HG02973 (cell line): ENCODE data around the gene LINGO3.
A peak's percentile ranks its signal among the peaks of the same experiment; 100 is the strongest.
"Not testable (repeated sequence)": the region's sequence is repeated elsewhere in the genome, so short reads cannot be mapped to it uniquely, and the experiment has no call there.

Experiments
- ATAC-seq: cut with Tn5 transposase; IDR thresholded peaks from one replicate; pipeline ENCODE4 v1.9.1; 2021; ENCODE audit warnings: moderate library complexity; ENCODE audit not compliant: unreplicated experiment

Gene LINGO3

DNA sequence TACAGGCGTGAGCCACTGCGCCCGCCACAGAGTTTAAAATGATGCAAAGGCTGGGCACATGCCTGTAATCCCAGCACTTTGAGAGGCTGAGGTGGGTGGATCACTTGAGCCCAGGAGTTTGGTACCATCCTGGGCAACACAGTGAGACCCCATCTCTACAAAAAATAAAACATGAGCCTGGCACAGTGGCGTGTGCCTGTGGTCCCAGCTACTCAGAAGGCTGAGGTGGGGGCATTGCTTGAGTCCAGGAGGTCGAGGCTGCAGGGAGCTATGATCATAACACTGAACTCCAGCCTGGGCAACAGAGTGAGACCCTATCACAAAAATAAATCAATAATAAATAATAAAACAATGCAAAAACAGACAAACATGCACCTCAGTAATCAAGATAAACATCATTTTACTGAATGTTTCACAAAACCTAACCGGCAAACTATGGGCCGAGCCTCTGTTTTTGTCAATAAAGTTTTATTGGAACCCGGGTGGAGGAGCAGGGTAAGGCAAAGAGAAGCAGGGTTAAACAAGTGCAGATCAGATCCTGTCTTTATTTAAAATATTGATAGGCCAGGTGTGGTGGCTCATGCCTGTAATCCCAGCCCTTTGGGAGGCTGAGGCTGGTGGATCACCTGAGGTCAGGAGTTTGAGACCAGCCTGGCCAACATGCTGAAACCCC lies 24.0 kb downstream of the LINGO3 start:
- ATAC-seq, result no peak

DNA sequence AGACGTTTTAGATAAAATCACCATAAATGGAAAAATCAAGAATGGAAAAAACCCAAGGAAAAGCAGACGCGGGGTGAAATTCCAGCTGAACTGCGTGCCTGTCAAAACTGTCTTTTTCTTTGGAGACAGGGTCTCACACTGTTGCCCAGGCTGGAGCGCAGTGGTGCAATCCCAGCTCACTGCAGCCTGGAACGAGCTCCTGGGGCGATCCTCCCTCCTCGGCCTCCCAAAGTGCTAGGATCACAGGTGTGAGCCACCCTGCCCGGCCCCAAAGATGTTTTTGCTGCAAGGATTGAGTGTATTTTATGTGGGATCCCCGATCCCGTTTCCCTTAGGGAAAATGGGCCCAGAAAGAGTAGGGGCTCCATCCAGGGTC lies 25.1 kb downstream of the LINGO3 start:
- ATAC-seq, result no peak

DNA sequence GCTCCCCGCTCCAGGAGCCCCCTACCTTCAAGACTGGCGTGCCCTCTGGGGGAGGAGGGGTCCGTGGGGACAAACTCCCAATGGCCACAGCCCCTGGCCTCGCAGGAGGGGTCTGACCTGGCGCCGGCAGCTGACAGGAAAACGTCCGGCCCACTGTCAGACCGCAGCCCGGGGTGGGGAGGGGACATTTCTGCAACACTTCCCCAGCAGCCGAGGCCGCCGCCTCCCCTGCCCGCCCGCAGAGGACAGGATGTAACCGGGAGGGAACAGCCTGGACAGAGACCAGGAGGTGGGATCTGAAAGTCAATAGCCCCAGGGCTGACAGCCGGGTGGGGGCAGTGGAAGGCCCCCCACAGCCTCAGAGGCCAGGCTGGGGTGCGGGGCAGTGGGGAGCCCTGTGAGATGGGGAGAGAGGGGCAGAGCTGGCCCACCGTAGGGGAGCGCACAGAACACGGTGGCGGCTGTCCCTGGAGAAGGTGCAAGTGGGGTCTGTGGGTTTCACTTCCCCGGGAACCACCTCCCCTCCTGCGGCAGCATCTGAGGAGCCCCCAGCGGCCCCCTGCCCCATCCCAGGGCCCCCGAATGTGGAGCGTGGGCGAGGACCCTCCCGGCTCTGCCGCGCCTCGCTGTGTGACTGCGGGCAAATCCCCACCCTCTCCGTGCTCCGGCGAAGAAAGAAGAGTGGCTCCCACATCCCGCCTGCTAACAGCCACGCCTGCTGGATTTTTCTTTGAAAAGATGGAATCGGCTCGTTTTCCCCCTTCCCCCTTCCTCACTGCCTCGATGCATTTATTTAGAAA lies 25.7 kb downstream of the LINGO3 start, which contains the start of gene PEAK3:
Gene PEAK3 (minus strand): TSS at position 114 of the 800 bp plus-strand sequence. CDS start 1,244 bp downstream, outside the sequence.
- ATAC-seq, result no peak

DNA sequence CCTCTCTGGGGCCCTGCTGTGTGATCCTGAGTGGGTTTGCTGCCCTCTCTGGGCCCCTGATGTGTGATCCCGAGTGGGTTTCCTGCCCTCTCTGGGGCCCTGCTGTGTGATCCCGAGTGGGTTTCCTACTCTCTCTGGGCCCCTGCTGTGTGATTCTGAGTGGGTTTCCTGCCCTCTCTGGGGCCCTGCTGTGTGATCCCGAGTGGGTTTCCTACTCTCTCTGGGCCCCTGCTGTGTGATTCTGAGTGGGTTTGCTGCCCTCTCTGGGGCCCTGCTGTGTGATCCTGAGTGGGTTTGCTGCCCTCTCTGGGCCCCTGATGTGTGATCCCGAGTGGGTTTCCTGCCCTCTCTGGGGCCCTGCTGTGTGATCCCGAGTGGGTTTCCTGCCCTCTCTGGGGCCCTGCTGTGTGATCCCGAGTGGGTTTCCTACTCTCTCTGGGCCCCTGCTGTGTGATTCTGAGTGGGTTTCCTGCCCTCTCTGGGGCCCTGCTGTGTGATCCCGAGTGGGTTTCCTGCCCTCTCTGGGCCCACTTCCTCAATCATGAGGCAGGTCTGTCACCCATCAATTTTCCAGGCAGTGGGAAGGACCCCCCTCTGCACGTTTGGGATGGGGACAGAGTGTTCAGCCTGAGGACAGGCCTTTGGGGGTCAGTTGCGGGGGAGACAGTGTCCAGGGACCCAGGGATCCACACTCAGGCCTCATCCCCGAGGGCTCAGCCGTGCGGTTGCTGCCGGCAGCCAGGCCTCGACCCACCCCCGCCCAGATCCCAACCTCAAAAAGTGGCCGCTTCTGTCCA lies 26.5 kb downstream of the LINGO3 start:
- ATAC-seq, result not testable (repeated sequence)

DNA sequence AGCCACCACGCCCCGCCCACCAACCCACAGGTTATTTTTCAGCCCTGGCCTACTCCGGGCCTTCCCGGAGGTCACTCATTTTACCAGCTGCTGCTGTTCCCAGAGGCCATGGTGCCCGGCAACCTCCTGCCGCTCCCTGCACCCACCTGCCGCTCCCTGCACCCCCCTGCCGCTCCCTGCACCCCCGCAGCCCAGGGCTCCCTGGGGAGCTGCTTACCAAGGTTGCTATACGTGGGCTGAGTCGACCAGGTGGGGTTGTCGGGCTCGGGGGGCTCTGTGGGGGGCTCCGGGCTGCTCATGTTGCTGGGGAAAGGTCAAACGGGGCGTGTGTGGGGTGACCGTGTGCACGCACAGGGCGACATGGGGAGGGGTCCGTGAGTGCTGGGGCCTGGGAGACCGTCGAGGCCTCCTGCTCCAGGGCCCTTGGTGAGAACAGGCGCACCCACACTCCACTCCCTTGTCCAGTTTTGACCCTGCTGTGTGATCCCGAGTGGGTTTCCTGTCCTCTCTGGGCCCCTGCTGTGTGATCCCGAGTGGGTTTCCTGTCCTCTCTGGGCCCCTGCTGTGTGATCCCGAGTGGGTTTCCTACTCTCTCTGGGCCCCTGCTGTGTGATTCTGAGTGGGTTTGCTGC lies 27.2 kb downstream of the LINGO3 start:
- no peak for ATAC-seq

DNA sequence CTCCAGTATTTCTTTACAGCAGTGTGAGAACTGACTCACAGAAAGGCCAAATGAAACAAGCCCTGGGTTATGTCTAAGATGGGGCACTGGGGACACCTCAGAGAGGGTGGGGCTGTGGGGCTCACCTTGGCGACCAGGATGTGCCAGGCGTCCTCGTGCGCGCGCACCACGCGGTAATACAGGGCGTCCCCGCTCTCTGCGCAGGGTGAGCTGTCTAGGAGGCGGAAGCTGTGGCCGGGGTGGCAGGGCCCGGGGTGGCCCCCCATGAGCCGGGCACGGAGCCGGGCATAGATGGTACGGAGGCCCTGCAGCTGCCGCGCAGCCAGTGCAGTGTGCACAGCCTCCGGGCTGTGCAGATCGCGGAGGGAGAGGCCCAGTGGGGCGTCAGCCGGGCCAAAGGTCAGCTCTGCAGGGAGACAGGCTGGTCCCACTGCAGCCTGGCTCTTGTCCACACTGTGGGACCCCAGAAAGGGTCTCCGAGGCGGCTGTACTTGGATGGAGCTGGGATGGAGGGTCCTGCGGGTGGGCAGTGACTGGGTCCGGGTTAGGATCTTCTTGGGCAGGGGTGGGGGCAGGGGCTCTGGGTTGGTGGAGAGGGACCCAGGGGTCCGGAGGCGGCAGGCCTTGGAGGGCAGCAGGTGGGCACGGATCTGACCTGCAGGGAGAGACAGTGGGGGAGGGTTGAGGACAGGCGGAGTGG lies 29.3 kb downstream of the LINGO3 start:
- ATAC-seq, result no peak

DNA sequence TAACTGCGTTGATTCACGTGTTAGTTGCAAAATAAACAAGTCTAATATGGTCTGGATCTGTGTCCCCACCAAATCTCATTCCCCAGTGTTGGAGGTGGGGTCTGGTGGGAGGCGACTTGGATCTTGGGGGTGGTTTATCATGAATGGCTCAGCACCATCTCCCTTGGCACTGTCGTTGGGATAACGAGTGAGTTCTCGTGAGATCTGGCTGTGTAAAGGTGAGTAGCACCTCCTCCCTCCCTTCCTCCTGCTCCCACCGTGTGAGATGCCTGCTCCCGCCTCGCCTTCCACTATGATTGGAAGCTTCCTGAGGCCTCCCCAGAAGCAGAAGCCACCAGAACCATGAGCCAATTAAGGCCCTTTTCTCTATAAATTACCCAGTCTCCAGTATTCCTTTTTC lies 30.8 kb downstream of the LINGO3 start:
- ATAC-seq, result no peak

DNA sequence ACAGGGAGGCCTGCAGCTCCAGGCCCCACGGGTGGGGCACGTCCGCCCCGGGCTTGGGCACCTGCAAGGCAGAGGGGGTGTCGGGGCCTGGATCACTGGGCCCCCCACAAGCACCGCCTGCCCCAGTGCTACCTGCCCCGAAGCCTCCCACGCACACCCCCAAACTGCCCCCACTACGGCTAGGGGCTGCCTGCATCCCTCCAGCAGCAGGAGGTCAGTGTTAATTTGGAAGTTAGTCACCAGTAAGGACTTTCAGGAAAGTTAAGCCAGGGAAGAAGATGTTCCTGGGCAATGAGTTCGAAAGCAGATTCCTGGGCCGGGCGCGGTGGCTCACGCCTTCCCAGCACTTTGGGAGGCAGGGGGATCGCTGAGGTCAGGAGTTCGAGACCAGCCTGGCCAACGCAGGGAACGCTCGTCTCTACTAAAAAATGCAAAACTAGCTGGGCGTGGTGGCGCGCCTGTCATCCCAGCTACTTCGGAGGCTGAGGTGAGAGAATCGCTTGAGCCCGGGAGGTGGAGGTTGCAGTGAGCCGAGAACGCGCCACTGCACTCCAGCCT lies 31.4 kb downstream of the LINGO3 start:
- ATAC-seq, result no peak

DNA sequence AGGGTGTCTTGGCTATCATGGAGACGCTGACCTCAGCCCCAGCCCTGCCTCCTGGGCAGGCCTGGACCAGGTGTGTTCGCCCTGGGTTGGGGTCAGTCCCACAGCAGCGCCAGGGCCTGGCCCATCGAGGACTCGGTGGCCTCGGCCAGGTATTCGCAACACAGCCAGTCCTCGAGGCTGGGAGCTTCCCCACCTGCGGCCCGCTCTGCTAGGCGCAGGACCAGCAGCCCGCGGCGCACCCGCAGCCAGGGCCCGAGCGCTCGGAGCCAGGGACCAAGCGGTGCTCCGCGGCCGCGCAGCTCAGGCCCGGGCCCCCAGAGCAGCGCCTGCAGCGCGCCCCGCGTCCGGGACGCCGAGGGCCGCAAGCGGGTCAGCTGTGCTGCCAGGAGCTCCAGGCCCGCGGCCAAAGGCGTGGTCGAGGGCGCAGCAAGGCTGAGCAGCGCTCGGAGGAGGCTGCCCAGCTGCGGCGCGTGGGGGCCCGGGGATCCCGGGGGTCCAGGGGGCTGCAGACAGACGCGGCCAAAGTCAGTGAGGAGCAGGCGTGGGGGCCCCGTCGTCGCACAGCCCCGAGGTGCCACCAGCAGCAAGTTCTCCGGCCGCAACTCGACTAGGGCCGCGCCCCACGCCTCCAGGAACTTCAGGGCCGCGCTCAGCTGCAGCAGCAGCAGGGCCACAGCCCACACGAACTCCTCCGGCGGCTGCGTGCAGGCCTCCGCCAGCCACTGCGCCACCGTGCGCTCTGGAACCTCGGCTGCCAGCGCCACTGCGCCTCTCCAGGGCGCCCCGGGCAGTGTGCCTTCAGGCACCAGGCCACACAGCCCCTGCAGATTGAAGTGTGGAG lies 32.1 kb downstream of the LINGO3 start:
- no peak for ATAC-seq

DNA sequence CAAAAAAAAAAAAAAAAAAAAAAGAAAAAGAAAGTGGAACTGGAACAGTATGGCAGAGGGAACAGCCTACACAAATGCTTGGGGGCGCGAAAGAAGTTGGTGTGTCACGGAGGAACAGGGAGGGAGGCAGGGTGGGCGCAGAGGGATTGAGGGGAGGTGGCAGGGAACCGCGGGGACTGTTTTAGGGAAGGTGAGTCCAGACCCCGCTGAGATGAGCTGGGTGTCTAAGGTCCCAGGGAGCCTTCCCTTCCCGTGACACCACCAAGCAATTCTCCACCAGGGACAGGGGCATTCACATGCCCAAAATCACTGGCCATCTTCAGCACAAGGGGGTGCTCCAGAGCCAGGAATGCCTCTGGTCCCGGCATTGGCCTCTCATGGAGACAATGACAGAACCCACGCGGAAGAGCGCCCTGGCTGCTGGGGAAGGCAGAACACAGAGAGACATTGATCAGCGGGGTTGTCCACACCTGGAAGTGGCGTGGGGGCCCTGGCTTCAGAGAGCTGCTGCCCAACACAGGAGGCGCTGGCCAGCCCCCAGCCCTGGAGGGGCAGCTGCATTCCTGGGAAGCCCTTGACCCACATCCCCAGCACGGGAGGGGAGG lies 32.9 kb downstream of the LINGO3 start:
- ATAC-seq, result no peak

DNA sequence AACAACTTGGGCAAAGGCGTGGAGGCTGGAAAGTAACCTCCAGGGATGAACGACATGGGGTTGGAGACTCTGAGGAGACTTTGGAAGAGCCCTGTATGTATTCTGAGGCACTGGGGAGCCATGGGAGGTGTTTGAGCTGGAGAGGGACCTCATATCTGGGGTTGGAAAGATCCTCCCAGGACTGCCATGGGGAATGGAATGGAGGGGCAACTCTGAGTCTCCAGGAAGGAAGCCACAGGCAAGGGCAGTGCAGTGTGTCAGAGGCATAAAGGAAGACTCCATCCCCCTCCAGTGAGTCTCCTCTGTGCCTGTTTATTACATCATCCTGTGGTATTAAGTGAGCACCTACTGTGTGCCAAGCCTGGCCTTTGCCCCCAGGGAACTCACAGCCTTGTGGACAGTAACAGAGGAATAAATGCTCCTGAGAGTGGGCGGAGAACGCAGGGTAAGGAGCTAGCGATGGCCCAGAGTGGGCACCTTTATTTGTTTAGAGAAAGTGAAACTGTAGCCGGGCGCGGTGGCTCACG lies 33.7 kb downstream of the LINGO3 start:
- ATAC-seq, result no peak

DNA sequence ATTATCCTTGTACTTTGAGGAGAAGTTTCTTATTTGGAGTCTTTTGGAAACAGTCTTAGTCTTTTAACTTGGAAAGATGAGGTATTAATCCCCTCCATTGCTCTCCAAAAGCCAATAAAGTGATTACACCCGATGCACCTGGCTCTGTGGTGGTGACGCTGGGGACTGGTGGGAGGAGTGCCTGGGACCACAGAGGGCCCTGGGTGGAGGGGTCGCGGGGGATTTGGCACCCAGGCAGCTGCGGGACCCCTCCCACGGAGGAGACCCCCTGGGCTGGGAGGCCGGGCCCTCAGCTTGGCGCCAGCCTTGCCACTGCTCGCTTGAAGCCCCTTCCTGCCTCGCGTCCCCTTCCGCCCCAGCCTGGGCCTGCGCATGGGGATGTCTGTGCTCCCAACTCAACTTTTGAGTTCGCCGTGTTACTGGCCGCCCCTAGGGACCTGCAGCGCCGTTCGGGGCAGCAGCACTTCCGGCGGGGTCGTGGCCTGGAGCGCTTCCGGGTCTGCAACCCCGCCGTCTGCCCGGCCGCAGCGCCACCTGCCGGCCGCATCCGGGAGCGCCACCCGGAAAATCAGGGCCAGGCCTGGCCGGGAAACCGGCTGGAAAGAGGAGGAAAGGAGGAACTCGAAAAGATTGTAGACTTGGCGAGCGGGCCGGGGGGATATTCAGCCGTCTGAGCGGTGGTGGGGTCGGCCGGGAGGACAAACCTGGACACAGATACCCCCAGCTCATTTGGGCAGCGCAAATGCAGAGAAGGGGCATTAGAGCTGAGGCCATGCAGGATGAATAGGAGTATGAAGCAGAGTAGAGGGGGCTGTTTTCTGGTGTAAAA lies 34.4 kb downstream of the LINGO3 start:
- ATAC-seq, result peak; percentile 23

DNA sequence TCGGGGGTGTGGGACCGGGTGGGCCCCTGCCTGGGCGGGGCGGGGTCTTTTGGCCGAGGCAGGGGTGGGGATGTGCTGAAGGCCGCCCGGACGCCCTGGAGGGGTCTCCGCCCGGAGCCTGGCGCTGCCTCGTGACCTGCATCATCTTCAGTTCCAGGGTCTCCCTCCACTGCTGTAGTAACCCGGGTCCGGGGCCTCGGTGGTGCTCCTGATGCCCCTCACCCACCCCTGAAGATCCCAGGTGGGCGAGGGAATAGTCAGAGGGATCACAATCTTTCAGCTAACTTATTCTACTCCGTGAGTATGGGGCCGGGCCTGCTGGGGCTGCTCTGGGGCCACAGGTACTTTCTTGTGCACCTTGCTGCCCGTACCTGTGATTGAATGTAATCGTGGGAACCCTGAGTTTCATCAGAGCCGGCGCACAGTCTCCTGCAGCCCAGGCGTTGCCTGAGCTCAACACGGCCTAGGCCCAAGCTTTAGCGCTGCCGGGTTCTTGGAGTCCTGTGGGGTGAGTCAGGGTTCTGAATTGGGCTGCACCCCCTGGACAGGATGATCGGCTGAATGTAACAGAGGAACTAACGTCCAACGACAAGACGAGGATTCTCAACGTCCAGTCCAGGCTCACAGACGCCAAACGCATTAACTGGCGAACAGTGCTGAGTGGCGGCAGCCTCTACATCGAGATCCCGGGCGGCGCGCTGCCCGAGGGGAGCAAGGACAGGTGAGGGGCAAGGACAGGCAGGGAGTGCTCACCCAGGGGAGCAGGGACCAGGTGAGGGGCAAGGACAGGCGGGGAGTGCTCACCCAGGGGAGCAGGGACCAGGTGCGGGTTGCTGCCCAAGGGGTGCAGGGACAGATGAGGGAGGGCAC lies 36.5 kb downstream of the LINGO3 start:
- no peak for ATAC-seq

DNA sequence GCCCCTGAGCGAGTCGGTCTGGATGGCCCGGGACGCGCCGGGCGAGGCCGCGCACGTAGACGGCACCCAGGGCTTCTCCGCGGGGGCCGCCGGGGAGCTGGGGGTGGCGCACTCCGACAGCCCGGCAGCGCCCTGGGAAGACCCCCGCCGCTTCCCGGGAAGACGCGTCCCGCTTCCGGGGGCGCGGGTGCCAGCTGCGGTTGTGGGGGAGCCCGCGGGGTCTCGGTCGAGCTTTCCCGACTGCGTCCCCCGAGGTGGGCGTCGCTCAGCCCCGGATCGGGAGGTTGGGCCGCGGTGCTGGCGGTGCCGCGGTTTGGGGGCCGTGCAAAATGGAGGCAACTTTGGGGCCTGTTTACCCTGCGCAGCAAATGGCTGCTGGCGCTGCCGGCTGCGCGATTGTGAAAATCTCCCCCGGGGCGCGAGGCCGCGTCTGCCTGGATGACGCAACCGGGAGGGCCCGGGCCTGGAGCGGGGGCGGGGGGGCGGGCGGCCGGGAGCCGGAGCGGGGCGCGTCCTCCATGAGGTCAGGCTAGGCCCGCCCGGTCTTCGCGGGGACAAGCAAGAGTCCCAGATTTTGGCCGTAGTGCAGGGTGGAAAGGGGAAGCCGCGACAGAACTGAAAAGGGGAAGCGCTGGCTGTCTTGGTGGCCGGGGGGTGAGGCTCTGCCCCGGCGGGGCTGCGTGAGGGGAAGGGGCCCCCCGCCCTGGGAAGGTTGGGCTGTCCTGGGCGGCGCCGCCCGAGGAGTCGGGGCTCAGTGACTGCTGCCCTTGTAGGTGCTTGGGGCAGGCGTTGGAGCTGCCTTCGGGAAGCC lies 37.3 kb downstream of the LINGO3 start:
- ATAC-seq, result no peak

DNA sequence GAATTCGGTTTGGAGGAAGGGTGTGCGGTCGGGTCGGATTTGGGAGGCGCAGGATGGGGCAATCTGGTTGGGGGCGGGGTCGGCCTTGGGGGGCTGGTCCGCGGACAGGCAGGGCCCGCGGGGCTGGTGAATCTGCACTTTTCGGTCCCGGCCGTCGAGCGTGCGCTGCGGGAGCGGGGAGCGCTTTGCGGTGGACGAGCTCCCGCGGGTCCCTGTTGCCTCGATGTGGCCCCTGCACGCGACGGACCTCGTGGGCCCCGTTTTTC lies 37.9 kb downstream of the LINGO3 start:
- no peak for ATAC-seq
